Activated CD4-positive, CD25-positive, alpha-beta regulatory T cell treated with anti-CD3 and anti-CD28 coated beads, Interleukin-2, amount 50 U/mL, for 24 hours (primary cell): ENCODE results near the gene FAXC.

Experiments used
- ATAC-seq, 2 donors: fragments of 150-1000 bp; cut with Tn5 transposase; one replicate each; pipeline ENCODE4 v1.10.0; 2021; ENCODE audit warnings: mild to moderate bottlenecking in 1 of 2, moderate library complexity in 1 of 2

Gene FAXC

GRCh38 chr6:99349171-99350141, at the start of gene FAXC:
Gene FAXC (minus strand): TSS chr6:99349674. CDS start chr6:99349372, 302 bp downstream.
- ATAC-seq = peak in 1 of 2 donors; percentile 5

DNA sequence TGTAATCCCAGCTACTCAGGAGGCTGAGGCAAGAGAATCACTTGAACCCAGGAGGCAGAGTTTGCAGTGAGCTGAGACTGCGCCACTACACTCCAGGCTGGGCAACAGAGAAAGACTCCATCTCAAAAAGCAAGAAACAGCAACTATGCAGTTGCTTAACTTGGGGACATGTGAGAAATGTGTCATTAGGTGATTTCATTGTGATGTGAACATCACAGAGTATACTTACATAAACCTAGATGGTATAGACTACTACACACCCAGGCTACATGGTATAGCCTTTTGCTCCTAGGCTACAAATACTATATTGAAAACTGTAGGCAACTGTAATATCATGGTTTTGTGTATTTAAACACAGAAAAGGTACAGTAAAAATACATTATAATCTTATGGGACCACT, 47.8 kb upstream of the FAXC start:
- no peak for ATAC-seq

GRCh38 chr6:99393698-99394531, 44.4 kb upstream of the FAXC start, which contains the start of gene COQ3:
Gene COQ3 (minus strand): TSS chr6:99394195. CDS start chr6:99394179, 16 bp downstream.
- ATAC-seq = peak; percentile 68 to 69

GRCh38 chr6:99393366-99393697, 43.9 kb upstream of the FAXC start:
- ATAC-seq = peak in 1 of 2 donors; percentile 6

DNA sequence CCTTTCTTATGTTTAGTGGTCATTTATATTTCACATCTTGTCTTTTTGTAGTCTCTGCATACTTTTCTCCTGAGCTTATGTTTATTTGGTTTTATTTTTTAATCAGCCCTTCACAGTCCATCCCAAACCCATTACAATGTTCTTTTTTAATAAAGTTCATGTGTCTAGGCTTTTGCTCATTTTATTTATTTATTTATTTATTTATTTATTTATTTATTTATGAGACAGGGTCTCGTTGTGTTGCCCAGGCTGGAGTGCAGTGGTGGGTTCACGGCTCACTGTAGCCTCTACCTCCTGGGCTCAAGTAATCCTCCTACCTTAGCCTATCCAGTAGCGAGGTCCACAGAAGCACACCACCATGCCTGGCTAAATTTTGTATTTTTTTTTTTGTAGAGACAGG, 41.4 kb upstream of the FAXC start:
- no peak for ATAC-seq

GRCh38 chr6:99384507-99384906, 35.0 kb upstream of the FAXC start:
- ATAC-seq = no peak

DNA sequence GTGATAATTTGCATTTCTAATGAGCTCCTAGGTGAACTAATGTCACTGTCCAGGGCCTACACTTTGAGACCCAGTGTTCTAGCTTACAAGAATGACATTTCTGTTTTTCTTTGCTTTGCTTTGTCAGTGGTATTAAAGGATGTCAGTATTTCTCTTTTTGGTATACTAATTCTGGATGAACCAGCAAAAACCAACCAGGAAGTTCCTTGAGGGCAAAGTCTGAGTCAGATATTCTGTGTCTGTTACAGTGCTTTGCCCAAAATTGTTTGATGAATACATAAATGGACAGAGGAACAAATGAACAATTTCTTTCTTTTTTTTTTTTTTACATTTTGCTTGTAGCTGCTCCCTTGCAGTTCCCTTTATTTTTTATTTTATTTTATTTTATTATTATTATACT, 29.2 kb upstream of the FAXC start:
- no peak for ATAC-seq

DNA sequence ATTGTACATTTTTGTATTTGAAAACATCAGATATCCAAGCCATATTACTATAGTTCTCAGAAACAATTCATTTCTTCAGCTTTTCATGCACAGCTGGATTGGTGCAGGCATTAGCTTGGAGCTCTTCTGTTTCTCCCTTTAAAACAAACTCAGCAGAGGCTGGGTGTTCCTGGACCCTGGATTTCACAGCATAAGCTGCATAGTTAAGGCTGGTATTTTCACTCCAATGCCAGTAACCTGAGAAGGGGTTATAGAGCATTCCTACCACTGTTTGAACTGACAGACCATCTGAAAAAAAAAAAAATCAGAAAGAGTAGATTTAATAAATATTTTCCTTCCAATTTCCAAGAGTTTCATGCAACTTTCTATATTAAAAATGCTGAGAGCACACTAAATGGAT, 20.1 kb upstream of the FAXC start:
- no peak for ATAC-seq

- ATAC-seq = no peak
These were observed 17.4 kb upstream of the FAXC start for GRCh38 chr6:99366852-99367251.

GRCh38 chr6:99364026-99364425, 14.6 kb upstream of the FAXC start:
- peak; percentile 17 to 66 for ATAC-seq

DNA sequence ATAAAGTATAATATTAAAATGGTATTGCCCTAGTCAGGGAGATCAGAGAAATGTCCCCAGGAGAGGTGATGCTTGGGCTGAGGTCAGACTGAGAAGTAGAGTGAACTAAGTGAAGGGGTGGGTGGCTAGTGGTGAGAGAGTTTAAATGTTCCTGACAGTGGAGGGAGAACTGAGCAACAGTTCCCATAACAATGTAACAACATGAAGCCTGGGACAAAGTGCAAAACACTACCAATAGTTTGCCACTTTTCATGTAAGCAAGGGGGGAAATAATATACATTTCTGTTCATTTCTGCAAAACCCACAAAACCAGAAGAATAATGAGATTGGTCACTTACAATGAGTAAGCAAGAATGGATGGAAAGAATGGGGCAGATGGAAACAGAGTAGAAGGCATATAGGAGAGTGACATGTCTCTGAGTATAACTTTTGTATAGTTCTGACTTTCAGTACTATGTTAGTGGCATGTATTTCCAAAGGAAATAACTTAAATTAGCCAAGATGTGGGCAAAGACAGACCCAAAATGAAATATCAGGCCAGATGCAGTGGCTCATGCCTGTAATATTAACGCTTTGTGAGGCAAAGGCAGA, 13.3 kb upstream of the FAXC start:
- peak in 1 of 2 donors; percentile 49 for ATAC-seq

GRCh38 chr6:99359800-99360199, 10.3 kb upstream of the FAXC start:
- ATAC-seq = no peak

GRCh38 chr6:99356641-99357040, 7.2 kb upstream of the FAXC start:
- ATAC-seq = no peak

DNA sequence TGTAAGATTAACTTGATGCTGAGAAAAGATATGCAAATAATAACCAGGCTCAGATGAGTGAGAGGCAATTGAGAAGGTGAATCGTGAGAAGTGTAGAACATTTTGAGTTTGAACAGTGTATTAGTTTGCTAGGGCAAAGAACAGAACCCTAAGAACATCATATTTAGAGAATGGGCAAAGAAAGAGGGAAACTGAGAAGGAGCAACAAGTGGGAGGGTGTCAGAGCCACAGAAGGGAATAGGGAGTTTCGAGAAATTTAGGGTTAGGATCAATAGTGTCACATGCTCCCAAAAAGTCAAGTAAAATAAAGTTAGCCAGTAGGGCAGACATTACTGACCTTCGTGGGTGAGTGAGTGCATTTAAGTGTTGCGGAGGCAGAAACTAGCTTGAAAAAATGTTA, 5.5 kb upstream of the FAXC start:
- ATAC-seq = no peak

- ATAC-seq = no peak
These were observed 3.7 kb upstream of the FAXC start for GRCh38 chr6:99353126-99353525.

DNA sequence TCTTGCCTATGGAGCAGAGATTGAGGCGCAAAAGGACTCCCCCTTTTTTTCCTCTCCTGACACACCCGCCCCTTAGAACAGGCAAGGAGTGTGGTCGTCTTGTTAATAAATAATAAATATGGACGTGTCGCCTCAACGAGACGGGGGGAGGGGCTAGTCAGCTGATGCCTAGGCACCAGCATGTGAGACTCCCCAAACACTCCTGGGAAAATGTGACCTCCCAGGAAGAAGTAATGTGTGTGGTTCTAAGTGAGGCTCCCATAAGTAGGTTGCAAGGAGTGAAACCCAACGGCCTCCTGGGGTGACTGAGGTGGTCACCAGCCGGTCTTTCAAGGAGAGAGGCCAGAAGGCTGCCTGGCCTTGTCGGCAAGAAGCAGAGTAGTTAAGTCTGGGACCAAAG, 1.1 kb upstream of the FAXC start:
- ATAC-seq = no peak

DNA sequence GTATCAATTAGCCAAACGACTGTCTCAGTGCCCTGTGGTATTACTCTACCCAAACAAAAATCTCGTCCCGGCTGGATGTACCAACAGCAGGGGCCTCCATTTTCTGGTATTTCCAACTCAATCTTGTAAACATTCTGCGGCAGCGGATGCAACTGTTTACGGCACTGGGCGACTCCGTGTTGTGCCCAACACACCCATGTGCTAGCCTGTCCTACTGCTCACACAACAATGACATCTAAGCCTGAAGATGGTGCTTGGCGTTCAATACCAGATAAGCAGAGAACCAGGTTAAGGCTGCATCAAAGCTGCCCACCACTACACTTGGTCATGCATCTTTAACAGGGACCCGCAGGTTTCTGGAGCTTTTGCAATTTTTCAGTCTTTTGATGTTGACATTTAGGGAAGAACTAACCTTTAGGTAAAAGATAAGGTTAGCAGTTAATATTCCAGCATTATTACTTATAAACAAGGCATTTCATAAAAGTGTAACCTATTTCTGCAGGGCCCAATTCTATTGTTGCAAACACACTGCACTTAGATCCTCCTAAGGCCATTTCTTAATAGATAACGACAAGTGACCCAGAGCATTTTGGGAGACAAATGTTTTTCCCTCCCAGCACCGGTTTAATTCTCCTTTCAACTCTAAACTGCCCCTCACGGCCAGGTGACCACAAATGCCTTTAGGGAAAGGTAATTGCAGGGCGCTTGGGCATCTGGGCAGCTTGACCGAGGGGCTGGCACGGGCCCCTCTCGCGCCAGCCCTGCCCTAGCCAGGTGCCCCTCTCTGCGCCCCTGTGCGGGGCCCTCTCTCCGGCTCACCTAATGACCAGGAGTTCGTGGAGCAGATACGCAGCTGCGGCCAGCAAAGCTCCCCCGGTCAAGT, 945 bp downstream of the FAXC start:
- ATAC-seq = no peak

GRCh38 chr6:99347804-99348203, 1.7 kb downstream of the FAXC start:
- ATAC-seq = no peak

- ATAC-seq = no peak
These were observed 2.9 kb downstream of the FAXC start for GRCh38 chr6:99346595-99346994.

DNA sequence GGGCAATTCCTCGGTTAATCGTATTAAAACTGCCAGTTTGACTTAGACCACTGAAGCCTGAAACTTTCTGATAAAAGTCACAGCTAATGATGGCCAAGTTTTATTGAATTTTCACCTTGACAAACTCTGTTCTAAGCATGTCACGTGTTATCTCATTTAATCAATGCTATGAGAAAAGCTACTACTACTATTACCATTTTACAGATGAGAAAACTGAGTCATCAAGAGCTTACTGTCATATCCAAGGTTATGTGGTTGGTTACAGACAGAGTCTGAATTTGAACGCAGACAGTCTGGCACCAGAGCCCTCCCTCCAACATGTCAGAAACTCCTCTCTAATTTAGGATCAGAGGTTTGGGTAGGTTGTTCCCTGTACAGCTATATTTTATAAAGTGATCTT, 4.3 kb downstream of the FAXC start:
- no peak for ATAC-seq

- no peak for ATAC-seq
These were observed 5.2 kb downstream of the FAXC start for GRCh38 chr6:99344289-99344688.

- ATAC-seq = no peak
These were observed 7.5 kb downstream of the FAXC start for GRCh38 chr6:99341862-99342455.
